ENCODE results near the gene PRKCD.
A peak's percentile ranks its signal among the peaks of the same experiment; 100 is the strongest.

The PRKCD gene

DNA sequence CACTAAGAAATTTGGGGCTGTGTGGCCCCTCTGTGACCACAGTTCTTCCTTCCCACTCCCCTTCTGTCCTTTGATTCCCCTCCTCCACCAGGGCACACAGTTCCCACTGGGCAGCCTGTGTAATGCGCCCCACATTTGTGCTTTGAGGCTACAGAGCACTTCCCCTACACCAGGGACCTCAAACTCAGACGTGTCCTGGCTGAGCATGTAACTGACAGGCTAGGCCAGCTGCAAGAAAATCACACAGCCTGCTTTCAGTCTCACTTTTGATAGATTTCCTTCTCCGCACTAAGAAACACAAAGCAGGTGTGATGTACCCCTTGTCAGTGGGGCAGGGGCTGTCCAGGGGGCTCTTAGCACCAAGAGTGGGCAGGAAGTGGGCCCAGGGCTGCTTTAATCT lies 29.6 kb downstream of the PRKCD start:
- DNase-seq (ENCODE audit: low read depth), result no peak

DNA sequence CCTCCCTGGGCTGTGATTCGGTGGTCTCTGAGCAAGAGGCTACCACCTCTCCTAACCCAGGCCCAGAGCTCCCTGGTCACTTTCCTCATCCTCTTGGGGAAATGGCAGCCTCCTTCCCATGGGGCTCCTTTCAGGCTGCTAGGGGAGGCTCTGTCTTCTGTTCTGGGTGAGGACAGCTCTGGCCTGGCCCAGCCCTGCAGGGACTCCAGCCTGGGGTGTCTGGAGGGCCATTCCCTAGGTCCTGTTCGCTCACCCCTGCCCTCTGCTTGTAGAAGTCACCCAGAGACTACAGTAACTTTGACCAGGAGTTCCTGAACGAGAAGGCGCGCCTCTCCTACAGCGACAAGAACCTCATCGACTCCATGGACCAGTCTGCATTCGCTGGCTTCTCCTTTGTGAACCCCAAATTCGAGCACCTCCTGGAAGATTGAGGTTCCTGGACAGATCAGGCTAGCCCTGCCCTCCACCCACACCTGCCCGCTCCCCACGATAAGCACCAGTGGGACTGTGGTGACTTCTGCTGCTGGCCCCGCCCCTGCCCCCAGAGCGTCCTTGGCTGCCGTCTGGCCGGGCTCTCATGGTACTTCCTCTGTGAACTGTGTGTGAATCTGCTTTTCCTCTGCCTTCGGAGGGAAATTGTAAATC lies 30.9 kb downstream of the PRKCD start:
- no peak for DNase-seq (ENCODE audit: low read depth)

DNA sequence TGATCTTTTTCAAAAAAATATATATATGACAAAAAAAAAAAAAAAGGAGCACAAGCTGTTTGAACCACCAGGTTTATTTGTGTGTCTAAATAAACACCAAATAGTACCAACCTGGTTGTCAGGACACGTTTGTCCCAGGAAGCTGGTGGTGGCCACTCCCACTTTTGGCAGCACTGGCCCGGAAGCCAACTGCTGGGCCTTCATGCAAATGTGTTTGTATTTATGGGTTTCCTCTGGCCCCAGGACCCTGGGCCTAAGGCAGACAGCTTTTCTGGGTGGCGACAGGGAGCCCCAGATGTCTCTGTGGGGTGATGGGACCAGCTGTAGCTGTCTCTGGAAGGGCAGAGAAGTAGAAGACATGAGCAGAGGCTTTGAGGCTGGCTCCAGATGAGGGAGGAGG lies 31.6 kb downstream of the PRKCD start:
- DNase-seq (ENCODE audit: low read depth), result no peak

DNA sequence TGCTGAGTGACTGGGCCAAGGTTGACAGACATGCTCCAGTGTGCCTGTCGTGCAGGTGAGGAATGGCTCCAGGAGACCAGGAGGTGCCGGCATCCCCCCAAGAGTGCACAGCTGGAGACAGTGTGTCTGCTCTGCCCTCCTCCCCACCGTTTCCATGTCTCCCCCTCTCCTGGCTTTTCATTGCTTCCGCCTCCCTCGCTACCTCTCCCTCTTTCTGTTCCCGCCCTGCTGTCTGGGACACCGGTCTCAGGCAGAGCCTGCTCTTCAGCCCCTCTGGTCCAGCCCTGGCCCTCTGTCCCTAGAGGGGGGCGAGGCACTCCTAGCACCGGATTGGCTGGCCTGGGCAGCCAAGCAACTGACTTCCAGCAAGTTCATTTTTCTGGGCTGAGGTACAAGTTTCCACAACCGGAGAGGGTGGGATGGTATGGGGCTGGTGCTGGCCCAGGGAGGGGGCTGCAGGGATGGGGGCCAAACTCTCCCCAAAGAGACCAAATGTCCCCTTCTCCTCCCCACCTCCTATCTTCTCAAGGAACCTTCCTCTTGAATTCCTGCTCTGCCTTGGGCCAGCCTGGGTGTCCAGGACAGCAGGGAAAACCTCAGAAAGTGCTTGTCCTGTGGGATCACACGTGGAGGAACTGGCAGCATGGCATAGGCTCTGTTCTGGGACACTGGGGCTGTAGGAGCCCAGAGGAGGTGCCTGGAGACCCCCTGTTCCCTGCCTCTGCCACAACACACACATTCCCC lies 32.6 kb downstream of the PRKCD start:
- no peak for DNase-seq (ENCODE audit: low read depth)

DNA sequence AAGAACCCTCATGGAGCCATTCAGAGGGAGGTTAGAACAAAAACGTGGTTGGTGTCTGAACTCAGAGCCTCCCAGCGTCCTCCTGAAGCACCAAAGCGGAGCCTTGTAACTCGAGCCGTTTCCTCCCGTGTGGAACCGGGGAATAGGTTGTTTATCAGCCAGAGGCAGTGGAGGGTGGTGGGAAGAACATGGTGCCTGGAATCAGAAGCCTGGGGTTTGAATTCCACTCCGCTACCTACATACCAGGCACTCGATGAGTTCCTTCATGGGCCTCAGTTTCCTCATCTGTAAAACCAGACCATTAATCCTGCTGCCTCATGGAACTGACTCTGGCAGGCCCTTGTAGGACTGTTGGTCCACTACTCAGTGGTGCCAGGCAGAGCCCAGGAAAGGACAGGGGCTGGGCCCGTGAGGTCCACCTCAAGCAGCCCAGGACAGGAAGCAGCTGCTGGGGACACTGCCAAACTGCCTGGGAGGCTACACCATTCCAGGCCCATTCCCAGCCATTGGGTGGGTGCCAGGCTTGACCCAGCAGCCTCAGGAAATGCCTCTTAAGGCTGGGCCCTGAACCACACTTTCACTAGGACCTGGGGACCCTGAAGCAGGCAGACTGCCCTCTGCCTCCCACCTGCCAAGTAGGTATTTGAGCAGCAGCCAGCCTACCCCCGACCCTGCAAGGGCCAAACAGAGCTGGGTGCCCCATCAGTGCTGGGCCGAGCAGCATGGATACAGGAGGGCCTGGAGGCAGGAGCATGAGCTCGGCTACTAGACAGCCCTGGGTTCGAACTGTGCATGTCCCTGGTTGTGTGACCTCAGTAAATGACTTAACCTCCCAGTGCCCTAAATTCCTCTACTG lies 33.4 kb downstream of the PRKCD start:
- DNase-seq (ENCODE audit: low read depth), result no peak

DNA sequence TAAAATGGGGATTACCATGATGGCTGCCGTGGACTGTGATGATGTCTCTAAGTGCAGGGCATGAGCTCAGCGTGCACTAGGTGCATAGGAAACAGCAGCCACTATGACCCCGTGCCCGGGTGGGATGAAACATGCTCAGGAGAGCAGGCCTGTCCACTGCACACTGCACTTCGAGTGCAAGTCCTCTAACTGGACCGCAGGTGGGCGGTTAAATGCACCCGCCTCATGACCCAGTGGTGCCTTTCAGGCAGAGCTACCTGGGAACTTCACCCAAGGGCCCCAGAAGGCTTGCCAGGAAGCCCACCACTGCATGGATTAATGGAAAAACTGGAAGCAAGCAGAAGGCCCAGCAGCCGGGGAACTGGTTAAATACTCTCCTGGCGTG lies 34.0 kb downstream of the PRKCD start:
- DNase-seq (ENCODE audit: low read depth), result no peak

DNA sequence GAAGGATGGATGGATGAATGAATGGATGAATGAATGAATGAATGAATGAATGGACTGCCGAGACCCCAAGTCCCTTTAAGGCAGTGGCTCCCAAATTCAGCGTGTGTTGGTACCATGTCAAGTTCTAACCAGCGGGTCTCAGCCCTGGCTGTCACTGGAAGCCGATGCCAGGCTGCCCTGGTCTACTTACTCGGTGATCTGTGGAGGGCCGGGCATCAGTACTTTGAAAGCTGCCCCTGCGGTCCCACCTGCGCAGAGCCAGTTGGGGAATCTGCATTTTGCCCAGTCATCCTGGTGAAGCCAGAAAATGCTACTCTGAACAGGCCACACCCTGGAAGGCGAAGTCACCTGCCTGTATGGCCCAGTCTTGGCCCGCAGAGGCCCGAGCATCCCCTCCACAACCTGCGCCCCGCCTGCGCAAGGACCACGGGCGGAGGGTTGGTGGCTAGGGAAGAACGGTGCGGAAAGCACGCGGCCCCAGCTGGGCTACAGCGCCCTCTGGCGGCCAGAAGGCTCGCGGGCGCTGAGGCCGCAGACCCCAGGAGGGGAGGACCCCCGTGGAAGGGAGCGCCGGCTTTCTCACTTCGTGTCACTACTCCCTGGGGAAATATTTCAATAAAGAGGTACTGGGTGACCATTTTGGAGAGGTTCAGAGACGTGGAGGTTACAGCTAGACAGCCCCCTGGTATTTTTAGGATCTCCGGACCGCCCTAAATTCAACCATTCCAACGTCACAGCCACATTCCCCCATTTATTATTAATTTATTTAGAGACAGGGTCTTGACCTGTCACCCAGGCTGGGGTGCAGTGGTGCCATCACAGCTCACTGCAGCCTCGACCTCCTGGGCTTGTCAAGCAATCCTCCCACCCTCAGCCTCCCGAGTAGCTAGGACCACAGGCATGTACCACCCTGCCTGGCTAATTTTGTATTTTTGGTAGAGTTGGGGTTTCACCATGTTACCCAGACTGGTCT lies 34.9 kb downstream of the PRKCD start:
- peak; percentile 38 for DNase-seq (ENCODE audit: low read depth)

DNA sequence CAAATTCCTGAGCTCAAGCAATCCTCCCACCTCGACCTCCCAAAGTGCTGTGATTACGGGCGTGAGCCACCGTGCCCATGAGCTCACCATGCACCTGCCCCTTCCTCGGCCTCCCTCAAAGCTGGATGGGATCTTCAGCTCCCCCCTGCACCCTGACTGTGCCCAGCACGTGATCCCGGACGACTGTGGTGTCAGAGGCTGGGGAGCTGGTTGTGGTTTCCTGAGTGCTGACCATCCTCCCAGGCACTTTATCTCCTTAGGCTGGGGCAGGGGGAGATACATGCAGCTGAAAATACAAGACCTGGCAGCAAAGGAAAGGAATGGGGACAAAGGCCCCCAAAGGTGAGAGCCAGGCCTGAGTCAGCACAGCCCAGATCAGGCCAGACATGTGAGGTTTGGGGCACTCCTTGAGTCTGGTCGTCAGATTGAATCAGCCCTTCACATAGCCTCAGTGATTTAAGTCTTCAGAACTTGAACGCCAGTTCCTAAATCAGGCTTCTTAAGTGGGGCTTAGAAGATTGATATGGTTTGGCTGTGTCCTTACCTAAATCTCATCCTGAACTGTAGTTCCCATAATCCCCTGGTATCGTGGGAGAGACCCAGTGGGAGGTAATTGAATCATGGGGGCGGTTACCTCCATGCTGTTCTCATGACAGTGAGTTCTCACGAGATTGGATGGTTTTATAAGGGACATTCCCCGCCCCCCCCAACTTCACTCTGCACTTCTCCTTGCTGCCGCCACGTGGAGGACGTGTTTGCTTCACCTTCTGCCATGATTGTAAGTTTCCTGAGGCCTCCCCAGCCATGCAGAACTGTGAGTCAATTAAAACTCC lies 35.8 kb downstream of the PRKCD start:
- no peak for DNase-seq (ENCODE audit: low read depth)

DNA sequence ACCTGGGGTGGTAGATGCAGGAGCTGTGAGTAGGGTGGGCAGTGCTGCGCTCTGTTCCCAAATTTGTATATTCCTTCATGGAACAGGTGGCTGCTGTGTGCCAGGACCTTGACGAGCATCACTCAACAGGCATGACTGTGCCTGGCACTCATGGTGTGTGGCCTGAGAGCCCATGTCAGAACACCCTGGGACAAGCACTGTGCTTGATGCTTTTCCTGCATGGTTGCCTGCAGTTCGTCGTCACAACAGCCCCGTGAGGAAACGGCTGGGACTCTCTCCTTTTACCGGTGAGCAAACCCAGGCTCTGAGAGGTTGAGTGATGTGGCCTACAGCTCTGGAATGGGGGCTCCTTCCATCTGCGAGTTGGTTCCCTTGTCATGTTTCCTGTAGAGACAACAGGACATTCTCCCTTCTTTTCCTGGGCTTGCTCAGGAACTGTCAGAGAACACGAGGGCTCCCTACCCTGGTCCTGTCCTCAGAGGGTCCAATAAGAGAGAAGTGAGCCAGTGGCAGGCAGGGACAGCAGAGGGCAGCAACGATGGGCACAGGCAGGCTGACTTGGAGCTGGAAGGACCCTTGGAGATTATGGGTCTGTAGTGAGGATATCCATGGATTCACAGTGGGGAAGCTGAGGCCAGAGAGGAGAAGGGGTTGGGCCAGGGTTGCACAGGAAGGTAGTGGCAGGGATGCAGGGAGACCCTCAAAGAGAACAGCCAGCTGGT lies 37.4 kb downstream of the PRKCD start:
- DNase-seq (ENCODE audit: low read depth), result no peak

DNA sequence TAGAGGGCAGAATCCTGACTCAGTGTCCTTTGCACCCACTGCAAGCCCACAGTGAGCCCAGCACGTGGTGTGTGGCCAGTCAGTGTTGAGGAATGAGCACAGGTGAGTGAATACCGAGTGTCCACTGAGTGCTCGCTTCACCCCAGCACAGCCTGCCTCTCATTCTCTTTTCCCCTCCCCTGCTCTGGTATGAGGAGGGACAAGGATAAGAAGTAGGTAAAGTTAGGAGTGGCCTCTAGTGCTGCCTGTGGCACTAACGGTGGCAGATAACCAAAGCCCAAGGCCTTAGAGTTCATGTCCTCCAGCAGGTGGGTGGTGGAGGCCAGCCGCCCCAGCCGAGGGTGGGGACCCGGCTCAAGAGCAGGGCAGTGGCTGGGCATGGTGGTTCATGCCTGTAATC lies 38.0 kb downstream of the PRKCD start:
- no peak for DNase-seq (ENCODE audit: low read depth)

DNA sequence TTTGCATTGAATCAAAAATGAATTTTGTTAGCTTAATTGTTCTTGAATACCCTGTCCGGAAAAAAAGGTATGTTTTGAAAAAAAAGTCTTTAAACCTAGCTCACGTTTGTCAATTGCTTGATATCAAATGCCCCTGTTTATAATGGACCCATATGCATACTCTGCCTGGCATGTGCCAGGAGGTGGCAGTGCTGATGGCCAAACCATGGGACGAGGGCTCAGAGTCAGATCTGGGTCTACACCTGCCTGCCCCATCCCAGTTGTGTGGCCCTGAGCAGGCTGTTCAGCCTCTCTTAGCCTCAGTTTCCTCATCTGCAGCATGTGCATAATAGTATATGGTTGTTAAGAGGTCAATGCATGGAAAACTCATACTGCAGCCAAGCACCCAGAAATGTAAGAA lies 38.8 kb downstream of the PRKCD start:
- DNase-seq (ENCODE audit: low read depth), result no peak

DNA sequence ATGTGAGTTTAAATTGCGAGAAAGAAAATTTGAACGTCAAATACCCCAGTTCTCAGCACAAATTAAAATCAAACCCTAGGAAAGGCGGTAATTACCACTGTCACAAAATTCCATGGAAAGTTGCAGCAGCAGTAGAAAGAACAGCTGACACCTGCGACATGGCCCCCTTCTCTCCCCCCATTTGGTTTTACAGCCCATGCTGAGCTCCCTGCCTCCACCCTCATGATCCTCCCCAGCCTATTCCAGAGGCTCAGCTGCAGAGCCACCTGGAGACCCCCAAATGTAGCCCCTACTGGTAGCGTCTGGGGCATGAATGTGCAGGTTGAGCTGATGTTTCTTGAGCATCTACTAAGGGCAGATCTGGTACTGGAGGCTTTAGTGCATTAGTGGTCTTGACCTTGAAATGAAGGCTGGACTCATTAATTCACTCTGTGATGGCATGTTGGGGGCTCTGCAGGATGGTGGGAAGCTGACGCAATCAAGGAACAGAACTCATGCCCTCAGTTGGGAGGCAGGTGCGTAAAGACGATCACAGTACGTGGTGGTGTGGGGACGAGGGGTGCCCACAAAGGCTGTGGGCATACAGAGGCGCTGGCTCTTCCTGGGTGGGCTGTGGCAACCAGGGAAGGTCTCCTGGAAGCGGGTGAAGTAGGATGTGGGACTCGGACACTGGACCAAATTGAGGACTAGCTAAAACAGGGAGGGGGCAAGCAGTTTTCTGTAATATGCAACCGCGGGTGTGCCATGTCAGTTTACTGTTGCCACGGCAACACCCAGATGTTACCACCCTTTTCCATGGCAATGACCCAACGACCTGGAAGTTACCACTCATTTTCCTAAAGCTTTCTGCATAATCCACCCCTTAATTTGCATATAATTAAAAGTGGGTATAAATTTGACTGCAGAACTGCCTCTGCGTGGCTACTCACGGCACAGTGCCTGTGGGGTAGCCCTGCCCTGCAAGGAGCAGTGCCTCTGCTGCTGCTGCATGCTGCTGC lies 39.8 kb downstream of the PRKCD start:
- DNase-seq (ENCODE audit: low read depth), result no peak

DNA sequence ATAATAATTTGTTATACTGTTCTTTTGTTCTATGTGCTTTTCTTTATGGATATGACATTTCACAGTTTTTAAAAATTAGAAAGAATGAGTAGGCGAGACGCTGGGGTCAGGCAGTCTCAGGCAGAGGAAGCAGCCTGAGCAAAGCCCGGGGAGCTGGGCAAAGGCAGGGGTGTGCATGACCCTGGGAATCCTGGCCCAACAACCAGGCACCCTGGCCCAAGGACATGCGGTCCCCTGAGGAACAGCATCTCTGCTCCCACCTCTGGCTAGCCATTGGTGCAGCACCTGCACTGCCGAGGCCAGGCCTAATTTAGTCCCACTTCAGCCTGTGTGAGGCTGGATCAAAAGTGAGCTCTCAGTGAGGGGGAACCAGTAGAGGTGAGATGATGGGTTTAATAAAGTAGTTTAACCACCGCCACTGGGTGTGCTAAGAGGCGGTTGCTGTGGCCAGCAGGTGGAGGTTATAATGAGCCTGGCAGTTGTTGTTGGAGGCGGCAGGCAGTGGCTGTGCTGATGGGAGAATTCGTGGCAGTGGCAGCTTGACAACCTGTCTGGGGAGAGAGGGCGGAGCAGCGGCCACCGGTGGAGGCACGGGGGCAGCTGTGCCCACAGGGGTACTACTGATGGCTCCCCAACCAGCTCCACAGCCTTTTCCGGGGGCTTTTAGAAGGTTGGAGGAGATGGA lies 41.5 kb downstream of the PRKCD start:
- no peak for DNase-seq (ENCODE audit: low read depth)

DNA sequence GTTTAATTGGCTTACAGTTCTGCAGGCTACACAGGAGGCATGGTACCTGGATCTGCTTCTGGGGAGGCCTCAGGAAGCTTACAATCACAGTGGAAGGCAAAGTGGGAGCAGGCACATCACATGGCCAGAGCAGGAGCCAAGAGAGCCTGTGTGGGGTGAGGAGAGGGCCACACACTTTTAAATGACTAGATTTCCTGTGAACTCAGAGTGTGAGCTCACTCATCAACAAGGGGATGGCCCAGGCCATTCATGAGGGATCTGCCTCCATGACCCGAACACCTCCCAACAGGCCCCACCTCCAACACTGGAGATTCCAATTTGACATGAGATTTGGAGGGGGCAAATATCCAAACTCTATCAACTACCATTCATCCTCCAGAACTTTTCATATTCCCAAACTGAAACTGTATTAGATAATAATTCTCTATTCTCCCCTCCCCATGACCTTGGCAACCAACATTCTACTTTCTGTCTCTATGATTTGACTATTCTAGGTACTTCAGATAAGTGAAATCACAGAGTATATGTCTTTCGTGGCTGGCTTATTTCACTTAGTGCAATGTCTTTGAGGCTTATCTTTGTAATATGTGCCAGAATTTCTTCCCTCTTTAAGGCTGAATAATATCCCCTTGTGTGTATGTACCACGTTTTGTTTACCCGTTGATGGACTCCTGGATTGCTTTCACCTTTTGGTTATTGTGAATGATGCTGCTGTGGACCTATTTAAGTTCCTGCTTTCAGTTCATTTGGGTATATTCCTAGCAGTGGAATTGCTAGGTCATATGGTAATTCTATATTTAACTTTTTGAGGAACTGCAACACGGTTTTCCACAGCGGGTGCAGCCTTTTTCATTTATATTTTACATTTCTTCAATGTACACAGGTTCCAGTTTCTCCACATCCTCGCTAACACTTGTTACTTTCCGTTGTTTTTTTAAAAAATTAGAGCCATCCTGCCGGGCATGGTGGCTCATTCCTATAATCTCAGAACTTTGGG lies 51.0 kb downstream of the PRKCD start:
- no peak for DNase-seq (ENCODE audit: low read depth)

DNA sequence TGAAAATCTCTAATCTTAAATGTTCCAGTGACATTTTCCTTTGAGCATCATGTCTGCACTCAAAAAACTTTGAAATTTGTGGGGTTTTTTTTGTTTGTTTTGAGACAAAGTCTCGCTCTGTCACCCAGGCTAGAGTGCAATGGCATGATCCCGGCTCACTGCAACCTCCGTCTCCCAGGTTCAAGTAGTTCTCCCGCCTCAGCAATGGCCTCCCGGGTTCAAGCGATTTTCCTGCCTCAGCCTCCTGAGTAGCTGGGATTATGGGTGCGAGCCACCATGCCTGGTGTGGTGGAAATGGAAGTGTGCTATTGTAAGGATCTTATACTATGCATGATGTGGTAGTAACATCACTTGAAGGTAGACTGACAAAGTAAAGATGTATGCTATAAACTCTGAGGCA lies 52.3 kb downstream of the PRKCD start:
- DNase-seq (ENCODE audit: low read depth), result no peak

DNA sequence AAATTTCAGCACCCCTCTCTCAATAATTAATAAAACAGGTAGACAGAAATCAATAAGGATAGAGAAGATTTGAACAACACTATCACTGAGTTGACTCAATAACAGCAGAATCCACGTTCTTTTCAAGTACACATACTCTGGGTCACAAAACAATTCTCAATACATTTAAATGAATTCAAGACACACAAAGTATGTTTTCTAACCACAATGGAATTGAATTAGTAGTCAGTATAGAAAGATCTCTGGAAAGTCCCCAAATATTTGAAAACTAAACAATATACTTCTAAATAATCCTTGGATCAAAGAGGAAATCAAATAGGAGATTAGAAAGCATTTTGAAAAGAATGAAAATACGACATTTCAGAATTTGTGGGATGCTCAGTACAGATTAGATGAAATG lies 54.8 kb downstream of the PRKCD start:
- DNase-seq (ENCODE audit: low read depth), result no peak

DNA sequence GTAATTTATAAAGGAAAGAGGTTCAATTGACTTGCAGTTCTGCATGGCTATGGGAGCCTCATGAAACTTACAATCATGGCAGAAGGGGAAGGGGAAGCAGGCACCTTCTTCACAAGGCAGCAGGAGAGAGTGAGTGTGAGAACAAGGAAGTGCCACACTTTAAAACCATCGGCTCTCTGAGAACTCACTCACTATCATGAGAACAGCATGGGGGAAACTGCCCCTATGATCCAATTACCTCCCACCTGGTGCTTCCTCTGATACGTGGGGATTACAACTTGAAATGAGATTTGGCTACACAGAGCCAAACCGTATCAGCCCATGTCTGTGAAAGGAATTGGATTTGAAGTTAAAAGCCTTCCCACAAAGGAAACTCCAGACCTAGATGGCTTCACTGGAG lies 55.7 kb downstream of the PRKCD start:
- DNase-seq (ENCODE audit: low read depth), result no peak
